GM23338 (cell line): Measurements from ENCODE around the gene CBARP. TPM values are rescaled to one million over a fixed set of nuclear protein-coding genes. Genes with fewer than 3 reads are reported as not detected.

Source experiments
- ATAC-seq: fragments of 200-7000 bp; cut with Tn5 transposase; 3 replicates; pipeline ENCODE4 v1.9.1; 2020
- DNase-seq: peaks from one replicate; pipeline ENCODE4 v3.0.0-alpha.2; 2015; ENCODE audit warnings: low spot score
- H2AFZ ChIP-seq: fragments of 200-600 bp; sonication (generic); 2 replicates; pipeline ENCODE4 v1.8.0; 2016; ENCODE audit warnings: antibody characterized with exemption, mild to moderate bottlenecking, moderate library complexity
- H3F3A ChIP-seq: fragments of 200-600 bp; sonication (generic); replicated peaks from 2 replicates; pipeline ENCODE4 v1.8.0; 2017; ENCODE audit warnings: antibody characterized with exemption, mixed run types, low read depth
- H3K27ac ChIP-seq: fragments of 200-600 bp; sonication (generic); 2 replicates; pipeline ENCODE4 v1.6.1; 2016; ENCODE audit warnings: low read depth
- H3K27me3 ChIP-seq: fragments of 200-600 bp; sonication (generic); 2 replicates; pipeline ENCODE4 v1.8.0; 2016; ENCODE audit warnings: mild to moderate bottlenecking, mixed run types, moderate library complexity; ENCODE audit not compliant: insufficient read depth
- H3K36me3 ChIP-seq: fragments of 200-600 bp; sonication (generic); 2 replicates; pipeline ENCODE4 v1.8.0; 2016; ENCODE audit warnings: mild to moderate bottlenecking; ENCODE audit not compliant: insufficient read depth
- H3K4me1 ChIP-seq: fragments of 200-600 bp; sonication (generic); 2 replicates; pipeline ENCODE4 v1.8.0; 2016; ENCODE audit warnings: mild to moderate bottlenecking, moderate library complexity; ENCODE audit not compliant: insufficient read depth
- H3K4me2 ChIP-seq: fragments of 200-600 bp; sonication (generic); 2 replicates; pipeline ENCODE4 v1.7.1; 2017; ENCODE audit warnings: mixed run types
- H3K4me3 ChIP-seq: fragments of 200-600 bp; sonication (generic); 2 replicates; pipeline ENCODE4 v1.6.1; 2016; ENCODE audit warnings: mixed run types
- H3K79me2 ChIP-seq: fragments of 200-600 bp; sonication (generic); replicated peaks from 2 replicates; pipeline ENCODE4 v1.8.0; 2017; ENCODE audit warnings: mild to moderate bottlenecking; ENCODE audit not compliant: insufficient read depth
- H3K9me2 ChIP-seq: fragments of 200-600 bp; sonication (generic); 2 replicates; pipeline ENCODE4 v1.8.0; 2017; ENCODE audit not compliant: insufficient read depth
- H4K20me1 ChIP-seq: fragments of 200-600 bp; sonication (generic); replicated peaks from 2 replicates; pipeline ENCODE4 v1.8.0; 2017; ENCODE audit warnings: mild to moderate bottlenecking; ENCODE audit not compliant: insufficient read depth
- H3K27ac Mint-ChIP-seq: 2 replicates; pipeline ENCODE4 v1.8.0; 2020; ENCODE audit warnings: inconsistent platforms, mild to moderate bottlenecking, moderate library complexity, mixed read lengths
- H3K27me3 Mint-ChIP-seq: 3 replicates; pipeline ENCODE4 v1.8.0; 2022; ENCODE audit warnings: low read depth, mild to moderate bottlenecking, moderate library complexity, mixed read lengths, inconsistent platforms; ENCODE audit not compliant: insufficient read depth, poor library complexity
- H3K36me3 Mint-ChIP-seq: 3 replicates; pipeline ENCODE4 v1.8.0; 2021; ENCODE audit warnings: low read depth, mild to moderate bottlenecking, inconsistent platforms, moderate library complexity, mixed read lengths
- H3K4me1 Mint-ChIP-seq: 3 replicates; pipeline ENCODE4 v1.8.0; 2020; ENCODE audit warnings: mild to moderate bottlenecking, inconsistent platforms, mixed read lengths
- H3K4me3 Mint-ChIP-seq: 3 replicates; pipeline ENCODE4 v1.8.0; 2021; ENCODE audit warnings: moderate library complexity, mild to moderate bottlenecking, inconsistent platforms, mixed read lengths
- H3K9me3 Mint-ChIP-seq: 3 replicates; pipeline ENCODE4 v1.8.0; 2020; ENCODE audit warnings: moderate library complexity, mild to moderate bottlenecking, inconsistent platforms, mixed read lengths
- CREB1 ChIP-seq: fragments of 250-450 bp; sonication (Bioruptor Pico); IDR thresholded peaks from 2 replicates; pipeline ENCODE4 v1.5.0; 2020; ENCODE audit warnings: low read depth, mild to moderate bottlenecking, moderate library complexity
- CTCF ChIP-seq, 2 experiments: fragments of 200-600 bp in 1 of 2; sonication (generic) in 1 of 2; conservative IDR thresholded peaks; 2 replicates each; pipeline versions ENCODE4 v1.5.1 to v1.6.1; 2016 to 2017; ENCODE audit warnings: antibody characterized with exemption in 2 of 2, low read depth in 2 of 2, mild to moderate bottlenecking in 2 of 2, moderate library complexity in 1 of 2
- ETS1 ChIP-seq: IDR thresholded peaks from 2 replicates; pipeline ENCODE4 v1.6.1; 2016; ENCODE audit warnings: antibody characterized with exemption
- EZH2 ChIP-seq: fragments of 200-600 bp; sonication (generic); IDR thresholded peaks from one replicate; pipeline ENCODE4 v1.8.0; 2017; ENCODE audit warnings: antibody characterized with exemption, mild to moderate bottlenecking, low read depth; ENCODE audit not compliant: unreplicated experiment
- EZH2phosphoT487 ChIP-seq: fragments of 200-600 bp; sonication (generic); IDR thresholded peaks from one replicate; pipeline ENCODE4 v1.8.1; 2018; ENCODE audit warnings: antibody characterized with exemption; ENCODE audit not compliant: unreplicated experiment
- JUNB ChIP-seq: IDR thresholded peaks from one replicate; pipeline ENCODE4 v1.6.1; 2016; ENCODE audit warnings: antibody characterized with exemption; ENCODE audit not compliant: unreplicated experiment
- NANOG ChIP-seq: IDR thresholded peaks from 2 replicates; pipeline ENCODE4 v1.6.1; 2016; ENCODE audit warnings: antibody characterized with exemption, borderline replicate concordance
- POLR2AphosphoS5 ChIP-seq: IDR thresholded peaks from 2 replicates; pipeline ENCODE4 v1.6.1; 2016; ENCODE audit warnings: antibody characterized with exemption, low read depth
- REST ChIP-seq: IDR thresholded peaks from one replicate; pipeline ENCODE4 v1.6.1; 2018; ENCODE audit warnings: antibody characterized with exemption; ENCODE audit not compliant: unreplicated experiment
- STAT1 ChIP-seq: IDR thresholded peaks from one replicate; pipeline ENCODE4 v1.6.1; 2016; ENCODE audit warnings: antibody characterized with exemption; ENCODE audit not compliant: unreplicated experiment
- ZNF114 ChIP-seq: fragments of 250-450 bp; sonication (Bioruptor Pico); IDR thresholded peaks from 2 replicates; pipeline ENCODE4 v1.5.0; 2020; ENCODE audit warnings: mild to moderate bottlenecking, moderate library complexity
- ZNF331 ChIP-seq: fragments of 250-450 bp; sonication (Bioruptor Pico); IDR thresholded peaks from 2 replicates; pipeline ENCODE4 v1.5.0; 2020; ENCODE audit warnings: low read depth, mild to moderate bottlenecking, moderate library complexity
- ZNF462 ChIP-seq: fragments of 250-450 bp; sonication (Bioruptor Pico); IDR thresholded peaks from 2 replicates; pipeline ENCODE4 v1.5.0; 2020; ENCODE audit warnings: mild to moderate bottlenecking, moderate library complexity
- polyA plus RNA-seq: library from polyadenylated mRNA; unstranded; fragments of >200 nt; fragmentation: Nextera tagmentation; extraction: Ambion mirVana; gene quantifications from 2 replicates; pipeline ENCODE4 v1.2.1, GENCODE V29; 2016
- total RNA-seq: library from RNA; depleted of rRNA; stranded (reverse); fragments of >200 nt; shearing (Covaris generic); gene quantifications from 2 replicates; pipeline ENCODE4 v1.2.3, GENCODE V29; 2014

CBARP gene
- total and polyA plus RNA-seq, 2 experiments from 2014 or later: 2.0 to 14.1 TPM

GRCh38 chr19:1222394-1222793 is 15.4 kb downstream of the CBARP start:
- Histone ChIP-seq H4K20me1 (peaks cover 8% of the 10 kb centered on the region; the same call in 1 of the 2 replicates), H3K79me2 (peaks cover 23% of the 10 kb centered on the region), H3K27me3 (no peaks in the 10 kb centered on the region), H3K36me3 (no peaks in the 10 kb centered on the region), H3K9me2 (no peaks in the 10 kb centered on the region), H3K4me2 (no peak overlapping the region), H3K4me1 (0 out of 2 replicates have a peak, but pooled peaks cover 3% of the 10 kb centered on the region), H3K4me3 (no peak overlapping the region), H2AFZ (no peak overlapping the region), H3F3A (peaks cover 26% of the 10 kb centered on the region), H3K27ac (no peak overlapping the region)
- peaks cover 3% of the 10 kb centered on the region; the same call in 2 of the 3 replicates for H3K4me1 Mint-ChIP-seq
- no peak for DNase-seq
- TF ChIP-seq NANOG: no peak
- no peak for TF ChIP-seq ZNF114 (CRISPR knock-in tag)
- TF ChIP-seq EZH2phosphoT487: no peak
- no peak for TF ChIP-seq ZNF331 (CRISPR knock-in tag)
- no peak for TF ChIP-seq EZH2
- TF ChIP-seq CREB1 (CRISPR knock-in tag): no peak
- TF ChIP-seq REST: no peak
- no peak for TF ChIP-seq STAT1
- TF ChIP-seq ZNF462 (CRISPR knock-in tag): no peak
- no peak for TF ChIP-seq JUNB
- TF ChIP-seq CTCF (conservative IDR thresholded peaks at IDR 0.05; ENCODE audit: low read depth in 2 of 2): no peak
- TF ChIP-seq POLR2AphosphoS5: no peak
- TF ChIP-seq ETS1: no peak
- H3K27me3 Mint-ChIP-seq: peaks cover 12% of the 10 kb centered on the region
- peak; percentile 5 for ATAC-seq
- no peak overlapping the region for H3K4me3 Mint-ChIP-seq
- H3K36me3 Mint-ChIP-seq: peaks cover 2% of the 10 kb centered on the region; the same call in 1 of the 3 replicates
- H3K27ac Mint-ChIP-seq: no peak overlapping the region
- H3K9me3 Mint-ChIP-seq: no peaks in the 10 kb centered on the region
